ENCODE results near the gene CHEK1.
"Not testable (repeated sequence)": the region's sequence is repeated elsewhere in the genome, so short reads cannot be mapped to it uniquely, and the experiment has no call there.

Gene CHEK1

DNA sequence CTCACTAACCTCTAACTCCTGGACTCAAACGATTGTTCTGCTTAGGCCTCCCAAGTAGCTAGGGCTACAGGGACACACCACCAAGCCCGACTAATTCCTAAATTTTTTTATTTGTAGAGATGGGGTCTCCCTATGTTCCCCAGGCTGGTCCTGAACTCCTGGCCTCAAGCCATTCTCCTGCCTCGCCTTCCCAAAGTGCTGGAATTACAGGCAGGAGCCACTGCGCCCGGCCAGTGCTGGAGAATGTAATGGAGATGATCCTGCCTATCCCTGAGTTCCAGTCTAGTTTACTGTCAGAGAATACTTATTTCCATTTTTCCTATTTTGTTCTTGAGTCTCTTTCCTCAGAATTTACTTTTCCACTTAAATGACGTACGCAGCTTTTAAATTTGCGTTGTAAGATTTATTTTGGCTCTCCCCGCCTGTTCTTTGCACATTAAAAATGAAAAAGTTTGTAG lies at the start of gene CHEK1:
CHEK1 (plus strand) TSS at position 408 of the 458 bp plus-strand sequence. CDS start 1,606 bp downstream, outside the sequence.
- no peak for DNase-seq (ENCODE audit: low spot score)

- not testable (repeated sequence) for DNase-seq (ENCODE audit: low spot score)
These were observed 47.8 kb upstream of the CHEK1 start for GRCh38 chr11:125577181-125577580.

- no peak for DNase-seq (ENCODE audit: low spot score)
These were observed 46.2 kb upstream of the CHEK1 start for GRCh38 chr11:125578783-125579182.

DNA sequence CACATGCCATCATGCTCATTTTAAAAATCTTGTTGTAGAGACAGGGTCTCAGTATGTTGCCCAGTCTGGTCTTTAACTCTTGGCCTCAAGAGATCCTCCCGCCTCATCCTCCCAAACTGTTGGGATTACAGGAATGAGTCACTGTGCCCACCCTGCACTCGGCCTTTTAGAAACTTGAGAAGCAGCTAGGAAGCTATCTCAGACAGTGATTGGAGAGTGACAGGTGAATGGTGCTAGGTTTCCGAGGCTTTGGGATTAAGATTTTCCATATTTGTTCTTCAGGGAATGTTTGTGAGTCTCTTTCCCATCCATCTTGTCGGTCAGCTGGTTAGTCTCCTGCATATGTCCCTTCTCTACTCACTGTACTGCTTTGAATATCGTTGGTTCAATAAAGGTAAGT lies 45.2 kb upstream of the CHEK1 start:
- no peak for DNase-seq (ENCODE audit: low spot score)

GRCh38 chr11:125583496-125583895 lies 41.5 kb upstream of the CHEK1 start:
- no peak for DNase-seq (ENCODE audit: low spot score)

DNA sequence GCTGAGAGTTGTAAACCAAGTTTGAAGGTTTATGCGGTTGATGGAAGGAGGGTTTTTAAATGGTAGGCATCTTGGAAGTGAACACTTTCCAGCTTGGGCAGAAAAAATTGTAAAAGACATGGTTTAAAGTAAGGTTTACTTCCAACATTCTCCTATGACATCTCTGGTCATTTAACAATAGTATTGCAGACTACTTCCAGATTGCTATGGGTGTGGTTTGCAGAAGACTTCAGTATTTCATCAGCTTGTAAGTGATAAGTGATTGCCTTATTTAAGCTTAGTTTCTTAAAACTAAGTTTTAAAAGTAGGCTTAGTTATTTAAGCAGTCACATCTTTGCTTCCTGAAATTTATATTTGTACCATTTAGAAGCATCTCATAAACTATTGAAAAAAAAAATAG lies 39.5 kb upstream of the CHEK1 start:
- no peak for DNase-seq (ENCODE audit: low spot score)

DNA sequence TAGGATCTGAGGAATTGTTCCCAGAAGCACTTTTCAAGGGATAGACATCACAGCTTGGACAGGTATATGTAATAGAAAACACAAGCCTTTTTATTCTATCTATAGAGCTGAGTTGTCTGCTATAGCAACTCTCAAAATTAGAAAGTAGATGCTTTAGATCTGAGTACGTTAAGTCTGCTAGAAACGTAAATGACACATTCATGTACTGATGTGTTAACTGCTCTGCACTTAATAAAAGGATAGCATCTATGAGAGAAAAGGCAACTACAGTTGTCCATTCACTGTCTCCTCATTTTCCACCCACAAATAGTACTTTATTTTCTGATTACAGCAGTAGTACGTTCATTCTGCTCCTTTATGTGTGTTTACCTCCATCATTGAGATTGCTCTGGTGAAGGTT lies 38.3 kb upstream of the CHEK1 start:
- DNase-seq (ENCODE audit: low spot score), result no peak

DNA sequence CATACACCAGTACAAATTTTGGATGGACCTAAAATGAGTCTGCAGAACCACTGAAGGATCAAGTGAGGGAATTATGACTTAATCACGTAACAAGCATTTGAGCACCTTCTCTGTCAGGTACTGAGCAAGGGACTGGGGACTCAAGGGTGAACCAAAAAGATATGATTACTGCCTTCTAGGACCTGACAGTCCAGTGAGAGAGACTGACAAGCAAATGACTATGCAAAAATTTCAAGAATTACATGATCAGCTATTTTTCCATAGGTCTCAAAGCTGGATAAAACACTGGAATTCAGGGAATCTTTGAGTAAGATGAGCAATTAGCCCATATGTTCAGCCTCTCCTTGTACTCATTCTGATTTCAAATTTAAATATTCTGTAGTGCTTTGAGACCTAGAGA lies 37.5 kb upstream of the CHEK1 start:
- DNase-seq (ENCODE audit: low spot score), result no peak

DNA sequence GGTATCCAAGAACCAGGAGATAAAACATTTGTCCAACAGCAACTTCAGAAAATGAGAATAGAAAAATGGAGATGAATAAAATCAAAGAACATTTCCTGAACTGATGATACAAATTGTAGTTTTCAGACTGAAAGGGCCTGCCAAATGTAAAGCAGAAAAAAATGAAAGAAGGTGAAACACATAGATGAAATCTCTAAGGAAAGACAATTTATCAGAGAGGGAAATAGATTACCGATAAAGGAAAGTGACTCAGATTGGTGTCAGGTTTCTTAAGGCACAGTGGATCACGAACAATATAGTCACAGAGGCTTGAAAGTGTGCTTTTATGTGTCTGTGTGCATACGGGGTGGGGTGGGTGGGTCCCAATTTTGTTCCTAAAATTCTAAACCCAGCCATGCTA lies 36.5 kb upstream of the CHEK1 start:
- no peak for DNase-seq (ENCODE audit: low spot score)

DNA sequence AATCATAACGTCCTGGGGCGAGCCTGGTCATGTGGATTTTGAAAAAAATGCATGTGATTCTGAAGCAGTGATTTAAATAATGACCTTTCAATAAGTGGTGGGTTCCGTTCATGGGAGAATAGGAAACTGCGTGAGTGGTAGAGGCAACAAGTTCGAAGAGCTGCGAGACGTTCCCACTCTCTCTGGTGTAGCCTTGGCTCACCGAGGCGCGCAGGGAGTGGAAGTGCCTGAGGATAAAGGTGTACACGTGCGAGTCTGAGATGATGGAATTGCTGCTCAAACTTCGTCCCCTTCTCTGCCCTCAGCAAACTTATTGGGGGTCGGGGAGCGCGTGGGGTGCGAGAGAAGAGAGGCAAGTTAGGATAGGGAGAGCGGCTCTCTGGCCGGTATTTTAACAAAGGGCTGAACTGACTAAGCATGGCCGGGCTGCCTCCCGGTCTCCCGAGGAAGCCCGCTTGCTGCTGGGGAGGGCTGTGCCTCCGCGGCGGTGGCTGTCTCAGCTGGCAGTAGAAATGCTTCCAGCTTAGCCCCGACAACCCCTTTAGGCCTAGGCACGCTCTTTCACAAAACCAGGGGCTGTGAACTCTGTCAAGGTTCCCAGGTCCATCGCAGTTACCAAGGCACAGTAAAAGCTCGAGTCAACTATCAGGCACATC lies 33.2 kb upstream of the CHEK1 start:
- peak; percentile 55 for DNase-seq (ENCODE audit: low spot score)

- peak; percentile 98 for DNase-seq (ENCODE audit: low spot score)
These were observed 32.5 kb upstream of the CHEK1 start, which contains the start of gene STT3A for GRCh38 chr11:125592305-125593113. STT3A (plus strand) TSS chr11:125592852; CDS start chr11:125595916, 3,064 bp downstream.

GRCh38 chr11:125593114-125593820 lies 31.7 kb upstream of the CHEK1 start:
- peak; percentile 37 for DNase-seq (ENCODE audit: low spot score)

DNA sequence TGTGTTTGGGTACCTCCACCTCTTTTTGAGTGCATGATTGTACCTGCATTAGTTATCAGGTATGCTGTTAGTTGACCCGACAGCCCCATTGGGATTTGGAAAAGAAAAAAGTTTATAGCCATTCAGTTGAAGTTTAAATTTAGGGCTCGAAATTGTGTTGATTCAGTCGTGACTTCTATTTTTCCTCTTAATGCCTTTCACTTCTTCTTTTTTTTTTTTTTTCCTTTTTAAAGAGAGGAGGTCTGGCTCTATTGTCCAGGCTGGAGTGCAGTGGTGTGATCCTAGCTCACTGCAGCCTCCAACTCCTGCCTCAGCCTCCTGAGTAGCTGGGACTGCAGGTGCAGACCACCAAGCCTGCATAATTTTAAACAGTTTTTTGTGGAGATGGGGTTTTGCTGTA lies 30.0 kb upstream of the CHEK1 start:
- no peak for DNase-seq (ENCODE audit: low spot score)

DNA sequence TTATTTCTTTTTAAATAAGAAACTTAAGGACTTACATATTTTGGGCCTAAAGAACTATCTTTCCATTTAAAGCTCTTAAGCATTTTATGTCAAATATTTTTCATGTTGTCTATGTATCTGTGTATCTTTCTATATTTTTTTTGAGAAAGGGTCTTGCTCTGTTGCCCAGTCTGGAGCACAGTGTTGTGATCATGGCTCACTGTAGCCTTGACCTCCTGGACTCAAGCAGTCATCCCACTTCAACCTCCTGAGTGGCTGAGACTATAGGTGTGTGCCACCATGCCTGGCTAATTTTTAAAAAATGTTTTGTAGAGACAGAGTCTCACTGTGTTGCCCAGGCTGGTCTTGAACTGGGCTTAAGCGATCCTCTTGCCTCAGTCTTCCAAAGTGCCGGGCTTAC lies 24.3 kb upstream of the CHEK1 start:
- no peak for DNase-seq (ENCODE audit: low spot score)

- peak; percentile 12 for DNase-seq (ENCODE audit: low spot score)
These were observed 21.8 kb upstream of the CHEK1 start for GRCh38 chr11:125603207-125603606.

- no peak for DNase-seq (ENCODE audit: low spot score)
These were observed 19.5 kb upstream of the CHEK1 start for GRCh38 chr11:125605417-125605816.

DNA sequence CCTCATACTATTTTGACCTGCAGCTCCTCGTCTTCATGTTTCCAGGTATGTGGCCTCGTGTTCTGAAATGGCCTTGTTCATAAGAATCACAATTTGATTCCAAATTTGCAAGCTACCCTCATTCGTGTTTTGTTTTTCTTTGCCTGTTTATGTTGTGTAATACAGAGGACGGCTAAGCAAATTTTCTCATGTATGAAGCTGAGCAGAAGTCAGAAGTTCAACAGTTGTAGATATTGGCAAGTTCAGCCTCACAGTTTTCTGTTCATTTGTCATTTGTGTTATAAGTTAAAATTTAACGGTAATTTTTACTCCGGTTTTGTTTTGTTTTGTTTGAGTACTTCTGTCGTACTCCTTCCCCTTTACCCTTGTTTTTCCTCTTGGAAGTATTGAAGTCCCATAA lies 15.4 kb upstream of the CHEK1 start:
- no peak for DNase-seq (ENCODE audit: low spot score)

- no peak for DNase-seq (ENCODE audit: low spot score)
These were observed 6.6 kb upstream of the CHEK1 start for GRCh38 chr11:125618383-125618782.

GRCh38 chr11:125621995-125622394 lies 3.0 kb upstream of the CHEK1 start:
- peak; percentile 16 for DNase-seq (ENCODE audit: low spot score)

GRCh38 chr11:125623064-125623463 lies 1.9 kb upstream of the CHEK1 start:
- DNase-seq (ENCODE audit: low spot score), result no peak

DNA sequence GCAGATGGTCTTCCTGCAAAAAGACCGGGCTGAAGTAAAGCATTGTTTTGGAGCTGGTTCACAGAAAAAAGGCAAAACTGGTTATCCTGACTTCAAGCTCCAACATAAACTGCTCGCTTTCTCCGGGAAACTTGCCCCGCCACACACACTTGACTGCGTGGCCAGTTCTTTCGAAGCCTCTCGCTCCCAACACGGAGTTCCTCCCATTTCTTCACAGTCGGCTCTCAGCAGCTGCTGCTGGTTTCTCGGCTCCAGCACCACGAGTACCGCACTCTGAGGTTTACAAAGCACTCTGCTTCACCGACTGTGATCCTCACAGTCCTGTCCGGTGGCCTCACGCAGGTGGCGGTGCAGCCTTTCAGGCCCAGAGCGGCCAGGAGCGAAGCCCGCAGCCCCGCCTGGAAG lies 264 bp downstream of the CHEK1 start:
- no peak for DNase-seq (ENCODE audit: low spot score)

DNA sequence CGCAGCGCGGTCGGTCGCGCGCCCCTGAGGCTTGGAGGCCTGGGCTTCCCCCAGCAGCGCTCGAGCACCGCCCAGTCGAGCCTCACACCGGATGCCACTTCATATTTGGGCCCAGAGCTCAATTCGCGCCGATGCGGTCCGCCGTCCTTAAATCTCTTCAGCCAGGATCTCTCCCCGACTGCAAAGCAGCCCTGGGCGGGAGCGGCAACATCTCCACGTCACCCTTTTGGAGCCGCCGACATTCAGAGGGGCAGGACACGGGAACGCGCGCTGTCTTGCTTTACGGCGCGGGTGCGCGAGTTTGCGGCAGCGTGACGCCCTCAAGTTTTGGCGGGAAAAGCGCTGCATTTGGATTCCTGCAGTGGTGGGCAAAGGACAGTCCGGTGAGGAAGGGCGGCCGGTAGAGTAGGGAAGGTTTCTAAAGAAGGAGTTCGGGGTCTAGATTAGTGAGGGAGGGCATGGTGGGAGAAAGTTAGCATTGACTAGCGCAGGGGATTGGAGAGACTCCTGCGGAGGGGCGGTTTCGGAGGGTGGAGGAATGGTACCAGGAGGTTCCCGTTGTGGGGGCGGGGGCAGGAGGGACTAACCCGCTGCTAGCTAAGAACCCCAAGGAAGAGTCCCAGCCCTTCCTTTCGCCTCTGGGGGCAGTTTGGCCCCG lies 796 bp downstream of the CHEK1 start:
- peak; percentile 91 for DNase-seq (ENCODE audit: low spot score)

All from AG20443 (cell line).